ENCODE measurements around the gene PFAS.
A peak's percentile ranks its signal among the peaks of the same experiment; 100 is the strongest.

The PFAS gene

DNA sequence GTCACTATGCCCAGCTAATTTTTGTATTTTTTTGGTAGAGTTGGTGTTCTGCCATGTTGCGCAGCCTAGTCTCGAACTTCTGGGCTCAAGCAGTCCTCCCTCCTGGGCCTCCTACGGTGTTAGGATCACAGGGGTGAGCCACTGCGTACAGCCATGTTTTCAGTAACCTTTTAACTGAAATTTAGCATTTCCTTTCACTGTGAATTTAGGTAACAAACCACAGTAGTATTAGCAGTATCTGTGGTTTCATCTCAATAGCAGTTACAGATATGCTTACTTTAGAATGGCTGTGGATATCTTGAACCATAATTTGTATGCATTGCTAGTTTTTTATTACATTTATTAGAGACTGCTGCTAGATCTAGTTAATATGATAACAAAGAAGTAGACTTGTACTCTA is 35.0 kb downstream of the PFAS start:
- no peaks in the 10 kb centered on the region for H4K20me1 ChIP-seq (ENCODE audit: insufficient read depth, low read length)
- H3K27me3 ChIP-seq (ENCODE audit: insufficient read depth, low read length): no peaks in the 10 kb centered on the region
- H3K4me3 ChIP-seq (ENCODE audit: low read depth, low read length, poor library complexity, severe bottlenecking): no peak overlapping the region
- no peak for TF ChIP-seq EZH2 (IDR thresholded peaks at IDR 0.05; ENCODE audit: borderline replicate concordance, low read length)
- TF ChIP-seq, protein P1, sequence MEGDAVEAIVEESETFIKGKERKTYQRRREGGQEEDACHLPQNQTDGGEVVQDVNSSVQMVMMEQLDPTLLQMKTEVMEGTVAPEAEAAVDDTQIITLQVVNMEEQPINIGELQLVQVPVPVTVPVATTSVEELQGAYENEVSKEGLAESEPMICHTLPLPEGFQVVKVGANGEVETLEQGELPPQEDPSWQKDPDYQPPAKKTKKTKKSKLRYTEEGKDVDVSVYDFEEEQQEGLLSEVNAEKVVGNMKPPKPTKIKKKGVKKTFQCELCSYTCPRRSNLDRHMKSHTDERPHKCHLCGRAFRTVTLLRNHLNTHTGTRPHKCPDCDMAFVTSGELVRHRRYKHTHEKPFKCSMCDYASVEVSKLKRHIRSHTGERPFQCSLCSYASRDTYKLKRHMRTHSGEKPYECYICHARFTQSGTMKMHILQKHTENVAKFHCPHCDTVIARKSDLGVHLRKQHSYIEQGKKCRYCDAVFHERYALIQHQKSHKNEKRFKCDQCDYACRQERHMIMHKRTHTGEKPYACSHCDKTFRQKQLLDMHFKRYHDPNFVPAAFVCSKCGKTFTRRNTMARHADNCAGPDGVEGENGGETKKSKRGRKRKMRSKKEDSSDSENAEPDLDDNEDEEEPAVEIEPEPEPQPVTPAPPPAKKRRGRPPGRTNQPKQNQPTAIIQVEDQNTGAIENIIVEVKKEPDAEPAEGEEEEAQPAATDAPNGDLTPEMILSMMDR (IDR thresholded peaks at IDR 0.05; ENCODE audit: low read length): no peak
- no peaks in the 10 kb centered on the region for H3K9me3 ChIP-seq (ENCODE audit: low read length)
- peaks cover 18% of the 10 kb centered on the region for H3K4me1 ChIP-seq (ENCODE audit: insufficient read depth, low read length, severe bottlenecking)
- H3K36me3 ChIP-seq (ENCODE audit: insufficient read depth, low read length): no peaks in the 10 kb centered on the region
- H3K9ac ChIP-seq (ENCODE audit: low read length): no peak overlapping the region
- no peaks in the 10 kb centered on the region for H3K9me2 ChIP-seq (ENCODE audit: low read depth, low read length)
- H3K79me2 ChIP-seq (ENCODE audit: insufficient read depth, low read length): no peaks in the 10 kb centered on the region
- H3F3A ChIP-seq (ENCODE audit: insufficient read depth, low read length): no peaks in the 10 kb centered on the region
- no peak overlapping the region for H2AFZ ChIP-seq (ENCODE audit: low read length)
- no peak overlapping the region for H3K4me2 ChIP-seq (ENCODE audit: low read length)
- no peak overlapping the region for H3K27ac ChIP-seq (ENCODE audit: low read depth, low read length, poor library complexity, severe bottlenecking)

DNA sequence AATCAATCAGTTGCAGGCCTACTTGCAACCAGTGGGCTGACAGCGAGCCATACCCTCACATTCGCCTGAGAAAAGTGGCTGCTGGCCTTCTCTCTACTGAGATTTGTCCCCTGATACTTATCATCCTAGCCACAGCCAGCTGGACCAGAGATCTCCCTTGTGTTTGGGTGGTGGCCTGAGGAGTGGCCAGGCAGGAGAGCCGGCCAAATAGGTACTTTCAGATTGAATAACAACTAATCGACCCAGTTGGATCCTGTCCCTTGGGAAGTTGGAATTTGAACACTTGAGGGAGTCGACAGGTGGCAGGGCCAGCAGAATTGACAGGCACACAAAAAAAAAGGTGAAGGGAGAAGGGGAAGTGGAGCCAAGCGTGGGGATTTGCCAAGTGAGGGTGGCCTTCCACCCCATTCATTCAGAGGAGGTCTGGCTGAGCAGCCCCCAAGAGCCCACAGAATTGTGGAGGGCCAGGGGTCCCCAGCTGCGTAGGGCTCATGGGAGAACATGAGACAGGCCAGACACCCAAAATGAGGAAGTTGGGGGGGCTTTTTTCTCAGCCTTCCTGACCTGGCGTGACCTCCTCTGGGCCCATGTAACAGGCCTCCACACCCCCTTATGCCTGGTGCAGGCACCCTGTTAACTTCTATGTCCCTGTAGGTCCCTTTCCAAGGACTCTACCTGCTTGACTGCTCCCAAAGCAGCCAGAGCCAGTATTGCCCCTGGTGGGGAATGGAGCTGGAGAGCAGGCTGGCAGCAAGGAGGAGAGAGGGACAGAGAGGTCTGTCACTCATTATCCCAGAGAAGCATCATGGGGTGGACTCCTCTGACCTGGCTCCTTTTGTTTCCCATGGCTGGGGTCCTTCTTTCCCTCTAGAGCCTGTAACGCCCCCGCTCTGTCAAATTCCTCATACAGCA is 36.4 kb downstream of the PFAS start:
- TF ChIP-seq, protein P1 (IDR thresholded peaks at IDR 0.05; ENCODE audit: low read length): no peak
- no peak for TF ChIP-seq EZH2 (IDR thresholded peaks at IDR 0.05; ENCODE audit: borderline replicate concordance, low read length)
- no peaks in the 10 kb centered on the region for H3F3A ChIP-seq (ENCODE audit: insufficient read depth, low read length)
- no peak overlapping the region for H3K4me3 ChIP-seq (ENCODE audit: low read depth, low read length, poor library complexity, severe bottlenecking)
- no peak overlapping the region for H3K9ac ChIP-seq (ENCODE audit: low read length)
- no peaks in the 10 kb centered on the region for H3K9me3 ChIP-seq (ENCODE audit: low read length)
- H3K9me2 ChIP-seq (ENCODE audit: low read depth, low read length): no peaks in the 10 kb centered on the region
- H3K27ac ChIP-seq (ENCODE audit: low read depth, low read length, poor library complexity, severe bottlenecking): no peak overlapping the region
- no peaks in the 10 kb centered on the region for H4K20me1 ChIP-seq (ENCODE audit: insufficient read depth, low read length)
- peaks cover 28% of the 10 kb centered on the region for H3K4me1 ChIP-seq (ENCODE audit: insufficient read depth, low read length, severe bottlenecking)
- no peaks in the 10 kb centered on the region for H3K36me3 ChIP-seq (ENCODE audit: insufficient read depth, low read length)
- H2AFZ ChIP-seq (ENCODE audit: low read length): no peak overlapping the region
- no peaks in the 10 kb centered on the region for H3K27me3 ChIP-seq (ENCODE audit: insufficient read depth, low read length)
- H3K4me2 ChIP-seq (ENCODE audit: low read length): no peak overlapping the region
- no peaks in the 10 kb centered on the region for H3K79me2 ChIP-seq (ENCODE audit: insufficient read depth, low read length)

- H3K4me2 ChIP-seq (ENCODE audit: low read length): peak overlapping the region; percentile 83
- H3K36me3 ChIP-seq (ENCODE audit: insufficient read depth, low read length): no peaks in the 10 kb centered on the region
- peak overlapping the region; percentile 72 for H3K4me3 ChIP-seq (ENCODE audit: low read depth, low read length, poor library complexity, severe bottlenecking)
- peak overlapping the region; percentile 51 for H3K27ac ChIP-seq (ENCODE audit: low read depth, low read length, poor library complexity, severe bottlenecking)
- H3K9me3 ChIP-seq (ENCODE audit: low read length): no peaks in the 10 kb centered on the region
- TF ChIP-seq, protein P1 (IDR thresholded peaks at IDR 0.05; ENCODE audit: low read length): no peak
- no peak for TF ChIP-seq EZH2 (IDR thresholded peaks at IDR 0.05; ENCODE audit: borderline replicate concordance, low read length)
- H3K9ac ChIP-seq (ENCODE audit: low read length): peak overlapping the region; percentile 85
- no peaks in the 10 kb centered on the region for H3F3A ChIP-seq (ENCODE audit: insufficient read depth, low read length)
- H3K9me2 ChIP-seq (ENCODE audit: low read depth, low read length): no peaks in the 10 kb centered on the region
- H2AFZ ChIP-seq (ENCODE audit: low read length): no peak overlapping the region
- no peaks in the 10 kb centered on the region for H4K20me1 ChIP-seq (ENCODE audit: insufficient read depth, low read length)
- no peaks in the 10 kb centered on the region for H3K79me2 ChIP-seq (ENCODE audit: insufficient read depth, low read length)
- H3K27me3 ChIP-seq (ENCODE audit: insufficient read depth, low read length): no peaks in the 10 kb centered on the region
- peaks cover 35% of the 10 kb centered on the region for H3K4me1 ChIP-seq (ENCODE audit: insufficient read depth, low read length, severe bottlenecking)
Measured at GRCh38 chr17:8287651-8288335, 38.7 kb downstream of the PFAS start.
